Pancreas (tissue), 10 donors: ENCODE results near the gene RASGRP2. TPM values are rescaled to one million over a fixed set of nuclear protein-coding genes. Genes with fewer than 3 reads are reported as not detected.
"Not testable (repeated sequence)": the region's sequence is repeated elsewhere in the genome, so short reads cannot be mapped to it uniquely, and the experiment has no call there.

Experiments used
- ATAC-seq, 4 donors: fragments of 200-7000 bp; cut with Tn5 transposase; one replicate each; pipeline versions ENCODE4 v1.8.0 to v1.9.1; 2020; ENCODE audit warnings: mild to moderate bottlenecking in 4 of 4, moderate library complexity in 4 of 4
- DNase-seq, 6 donors: peaks; one replicate each; pipeline ENCODE4 v3.0.0-alpha.2; 2020
- FAIRE-seq: peaks from 2 replicates; lab custom pipeline; 2012; peaks lifted over from hg19 to GRCh38; lab: Jason Lieb, UNC
- H3K27ac ChIP-seq, 4 donors: fragments of 200-600 bp; sonication (generic); 1 replicate in 3 of 4; 2 replicates in 1 of 4; pipeline versions ENCODE4 v1.5.0 to v1.8.0; 2020
- H3K27me3 ChIP-seq, 4 donors: fragments of 200-600 bp; one replicate each; pipeline ENCODE4 v1.8.0; 2021
- H3K36me3 ChIP-seq, 3 donors: fragments of 200-600 bp; sonication (generic) in 1 of 3; one replicate each; pipeline versions ENCODE4 v1.5.0 to v1.8.0; 2020 to 2021
- H3K4me1 ChIP-seq, 3 donors: fragments of 200-600 bp; one replicate each; pipeline ENCODE4 v1.8.0; 2021
- H3K4me3 ChIP-seq, 4 donors: fragments of 200-600 bp; sonication (generic) in 2 of 4; one replicate each; pipeline versions ENCODE4 v1.5.0 to v1.8.0; 2020 to 2021
- H3K9me3 ChIP-seq, 4 donors: fragments of 200-600 bp; one replicate each; pipeline ENCODE4 v1.8.0; 2021
- WGBS, 2 donors: extraction: QIAGEN DNeasy Blood & Tissue Kit; methylation state at CpG; one replicate each; pipeline ENCODE4 v1.1.7; 2013; 5-methylcytosine and 5-hydroxymethylcytosine counted together
- intact Hi-C, 3 donors: fragments of 100-400 bp; cut with DNase I; formaldehyde crosslinking; loops; one replicate each; pipeline versions ENCODE4 v1.11.1 to v1.14.2; 2022
- polyA plus RNA-seq, 2 donors: library from polyadenylated mRNA; stranded (reverse); fragments of 200-250 nt; gene quantifications; one replicate each; pipeline ENCODE4 v1.2.3, GENCODE V29; 2013
- total RNA-seq, 6 donors: library from RNA; stranded (reverse); fragmentation: NEBNext Ultra II Directional in 4 of 6; extraction: Animal tissue kit (Norgen Biotek cat#: 25700) in 4 of 6; gene quantifications; one replicate each; pipeline versions ENCODE4 v1.2.1 to v1.2.4, GENCODE V29; 2021 to 2023
- TF ChIP-seq, protein P1 (sequence below), 4 donors: fragments of 200-600 bp; sonication (generic) in 3 of 4; IDR thresholded peaks; one replicate each; pipeline versions ENCODE4 v1.5.0 to v1.8.0; 2021; ENCODE audit warnings: antibody characterized with exemption in 4 of 4
- donor health status: healthy with polysubstance abuse.
- donor health status: DM: no; HTN: no; CAD: no; lungs with moderate emphysema.
- donor health status: DM: no; HTN: no; CAD: no.
- donor health status: control.
- donor health status: control.
- donor health status: Bipolar disorder and iron deficiency.
- donor health status: DM: yes; HTN: yes; CAD: no.
- donor health status: DM: no; HTN: no; CAD: no.
- donor health status: DM: no; HTN: no; CAD: no.
- donor health status: DM: yes; HTN: yes; CAD: no.

The RASGRP2 gene
- total and polyA plus RNA-seq, 8 donors: 0.91 to 12.4 (median 2.4) TPM

DNA sequence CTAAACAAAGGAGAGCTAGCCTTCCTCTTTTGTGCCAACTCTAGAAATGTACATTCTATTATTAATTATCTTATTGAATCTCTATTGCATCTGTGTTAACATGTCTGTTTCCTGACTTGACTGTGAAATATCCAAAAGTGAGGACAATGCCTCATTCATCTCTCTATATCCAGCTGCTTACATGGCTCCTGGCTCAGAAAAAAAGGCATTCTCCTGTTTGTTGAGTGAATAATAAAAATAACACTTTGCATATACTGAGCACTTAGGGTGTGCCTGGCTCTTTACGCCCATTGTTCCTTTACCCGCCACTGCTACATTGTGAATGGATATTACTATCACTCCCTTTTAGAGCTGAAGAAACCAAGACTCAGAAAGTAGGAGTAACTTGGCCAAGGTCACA is 40.9 kb downstream of the RASGRP2 start:
- peaks cover 0 to 4% (median 0%) of the 10 kb centered on the region in 4 donors for H3K27me3 ChIP-seq
- TF ChIP-seq, protein P1, sequence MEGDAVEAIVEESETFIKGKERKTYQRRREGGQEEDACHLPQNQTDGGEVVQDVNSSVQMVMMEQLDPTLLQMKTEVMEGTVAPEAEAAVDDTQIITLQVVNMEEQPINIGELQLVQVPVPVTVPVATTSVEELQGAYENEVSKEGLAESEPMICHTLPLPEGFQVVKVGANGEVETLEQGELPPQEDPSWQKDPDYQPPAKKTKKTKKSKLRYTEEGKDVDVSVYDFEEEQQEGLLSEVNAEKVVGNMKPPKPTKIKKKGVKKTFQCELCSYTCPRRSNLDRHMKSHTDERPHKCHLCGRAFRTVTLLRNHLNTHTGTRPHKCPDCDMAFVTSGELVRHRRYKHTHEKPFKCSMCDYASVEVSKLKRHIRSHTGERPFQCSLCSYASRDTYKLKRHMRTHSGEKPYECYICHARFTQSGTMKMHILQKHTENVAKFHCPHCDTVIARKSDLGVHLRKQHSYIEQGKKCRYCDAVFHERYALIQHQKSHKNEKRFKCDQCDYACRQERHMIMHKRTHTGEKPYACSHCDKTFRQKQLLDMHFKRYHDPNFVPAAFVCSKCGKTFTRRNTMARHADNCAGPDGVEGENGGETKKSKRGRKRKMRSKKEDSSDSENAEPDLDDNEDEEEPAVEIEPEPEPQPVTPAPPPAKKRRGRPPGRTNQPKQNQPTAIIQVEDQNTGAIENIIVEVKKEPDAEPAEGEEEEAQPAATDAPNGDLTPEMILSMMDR (IDR thresholded peaks at IDR 0.05): no peak
- H3K4me3 ChIP-seq: no peak overlapping the region
- H3K36me3 ChIP-seq: no peaks in the 10 kb centered on the region
- no peak for FAIRE-seq
- no peaks in the 10 kb centered on the region for H3K4me1 ChIP-seq
- no peak for DNase-seq
- intact Hi-C loops: no loop called here
- ATAC-seq: no peak
- 78 to 100% methylated on average over 2 of the region's 2 CpGs for WGBS, 2 donors
- H3K9me3 ChIP-seq: no peaks in the 10 kb centered on the region
- no peak overlapping the region for H3K27ac ChIP-seq

DNA sequence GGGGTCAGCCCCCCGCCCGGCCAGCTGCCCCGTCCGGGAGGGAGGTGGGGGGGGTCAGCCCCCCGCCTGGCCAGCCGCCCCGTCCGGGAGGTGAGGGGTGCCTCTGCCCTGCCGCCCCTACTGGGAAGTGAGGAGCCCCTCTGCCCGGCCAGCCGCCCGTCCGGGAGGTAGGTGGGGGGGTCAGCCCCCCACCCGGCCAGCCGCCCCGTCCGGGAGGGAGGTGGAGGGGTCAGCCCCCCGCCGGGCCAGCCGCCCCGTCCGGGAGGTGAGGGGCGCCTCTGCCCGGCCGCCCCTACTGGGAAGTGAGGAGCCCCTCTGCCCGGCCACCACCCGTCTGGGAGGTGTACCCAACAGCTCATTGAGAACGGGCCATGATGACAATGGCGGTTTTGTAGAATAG is 42.0 kb downstream of the RASGRP2 start:
- intact Hi-C loops, FAIRE-seq, ATAC-seq: not testable (repeated sequence)

DNA sequence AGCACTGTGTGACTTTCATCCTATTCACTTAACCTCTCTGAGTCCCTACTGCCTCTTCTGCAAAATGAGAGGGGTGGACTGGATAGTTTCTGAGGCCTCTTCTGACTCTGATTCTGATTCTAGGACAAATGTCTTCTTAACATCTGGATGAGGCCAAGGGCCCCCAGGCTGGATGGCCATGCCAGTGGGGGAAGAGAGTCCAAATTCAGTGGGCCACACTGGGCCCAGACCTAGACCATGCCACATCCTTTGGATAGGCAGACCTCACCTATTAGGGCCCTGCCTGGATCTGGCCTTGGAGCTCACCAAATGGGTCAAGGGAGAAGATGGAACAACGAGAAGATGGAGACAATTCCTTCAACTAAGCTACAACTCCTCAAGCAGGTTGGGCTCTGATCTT is 45.5 kb downstream of the RASGRP2 start:
- TF ChIP-seq, protein P1 (IDR thresholded peaks at IDR 0.05): no peak
- FAIRE-seq (no peak), ATAC-seq (no peak), DNase-seq (no peak)
- H3K36me3 ChIP-seq: no peaks in the 10 kb centered on the region
- H3K4me3 ChIP-seq: no peak overlapping the region
- intact Hi-C loops: no loop called here
- no peaks in the 10 kb centered on the region for H3K4me1 ChIP-seq
- no peaks in the 10 kb centered on the region for H3K27me3 ChIP-seq
- H3K9me3 ChIP-seq: no peaks in the 10 kb centered on the region
- H3K27ac ChIP-seq: no peak overlapping the region
- 68 to 75% methylated on average over 1 of the region's 1 CpG for WGBS, 2 donors

More for the DNA sequence above, 42.0 kb downstream of the RASGRP2 start:
- 83 to 87% methylated on average over 16 to 25 of the region's 29 CpGs for WGBS, 2 donors
- not testable (repeated sequence) for H3K27me3 ChIP-seq, H3K36me3 ChIP-seq, H3K4me3 ChIP-seq, DNase-seq, H3K4me1 ChIP-seq, H3K27ac ChIP-seq, H3K9me3 ChIP-seq

DNA sequence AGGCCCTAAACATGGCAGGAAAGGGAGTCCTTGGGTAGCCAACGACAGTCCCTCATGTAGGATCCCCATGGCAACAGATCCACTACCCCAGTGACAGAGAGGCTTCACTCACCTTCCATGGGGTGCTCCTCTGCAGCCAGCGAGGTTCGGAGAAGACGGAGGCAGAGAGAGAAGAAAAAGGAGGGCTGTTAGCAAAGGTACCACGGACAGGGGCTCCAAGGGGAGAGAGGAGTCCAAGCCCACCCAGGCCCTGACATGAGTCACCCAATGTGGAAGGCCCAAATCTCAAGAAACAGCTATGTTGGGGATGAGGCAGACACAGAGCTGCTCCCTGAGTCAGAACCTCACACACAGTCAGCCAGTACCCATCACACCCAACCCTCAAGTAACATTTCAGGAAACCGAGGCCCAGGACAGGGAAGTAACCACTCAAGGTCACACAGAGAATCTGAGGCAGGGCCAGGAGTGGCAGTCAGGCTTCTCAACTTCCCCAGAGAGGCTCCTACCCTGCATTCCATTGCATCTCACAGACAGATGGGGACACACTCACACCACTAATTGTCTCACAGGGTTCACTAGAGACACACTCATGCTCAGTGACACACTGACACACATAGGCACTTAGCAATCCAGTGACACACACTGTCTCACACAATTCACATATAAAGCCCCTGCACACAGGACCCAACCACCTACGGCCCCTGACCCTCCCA is 46.1 kb downstream of the RASGRP2 start:
- no peak for ATAC-seq
- TF ChIP-seq, protein P1 (IDR thresholded peaks at IDR 0.05): no peak
- no peak overlapping the region for H3K27ac ChIP-seq
- no peaks in the 10 kb centered on the region for H3K36me3 ChIP-seq
- H3K27me3 ChIP-seq: no peaks in the 10 kb centered on the region
- FAIRE-seq: no peak
- no peaks in the 10 kb centered on the region for H3K4me1 ChIP-seq
- intact Hi-C loops: no loop called here
- 72 to 73% methylated on average over 7 of the region's 7 CpGs for WGBS, 2 donors
- H3K4me3 ChIP-seq: no peak overlapping the region
- H3K9me3 ChIP-seq: no peaks in the 10 kb centered on the region
- no peak for DNase-seq

DNA sequence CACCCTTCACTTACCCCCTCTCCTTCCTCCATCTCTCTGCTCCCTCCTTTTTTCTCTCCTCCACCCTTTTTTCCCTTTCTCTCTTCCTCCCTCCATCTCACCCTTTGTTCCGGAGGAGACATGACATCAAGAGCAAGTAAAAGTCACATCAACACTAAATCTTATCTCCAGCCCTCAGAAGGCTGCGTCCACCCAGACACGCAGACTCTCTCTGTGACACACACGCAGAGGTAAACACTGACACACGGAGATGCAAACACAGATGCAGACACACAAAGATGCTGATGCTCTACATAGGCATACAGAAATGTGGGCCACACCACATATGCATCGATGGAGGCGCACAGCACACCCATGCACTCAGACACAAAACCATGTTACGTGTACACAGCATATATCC is 47.9 kb downstream of the RASGRP2 start:
- intact Hi-C loops: no loop called here
- Histone ChIP-seq H3K36me3 (no peaks in the 10 kb centered on the region), H3K9me3 (no peaks in the 10 kb centered on the region), H3K27ac (no peak overlapping the region), H3K27me3 (no peaks in the 10 kb centered on the region), H3K4me1 (no peaks in the 10 kb centered on the region), H3K4me3 (no peak overlapping the region)
- no peak for ATAC-seq
- FAIRE-seq: no peak
- 76 to 79% methylated on average over 8 of the region's 8 CpGs for WGBS, 2 donors
- no peak for DNase-seq
- TF ChIP-seq, protein P1 (IDR thresholded peaks at IDR 0.05): no peak
